Breast epithelium (tissue), 4 donors: ENCODE data around the gene ARPC5L. TPM values are rescaled to one million over a fixed set of nuclear protein-coding genes. Genes with fewer than 3 reads are reported as not detected.
A peak's percentile ranks its signal among the peaks of the same experiment; 100 is the strongest.

Experiments
- DNase-seq, 2 donors: peaks; one replicate each; pipeline ENCODE4 v3.0.0-alpha.2; 2019; ENCODE audit warnings: low spot score in 2 of 2
- H3K27ac ChIP-seq, 2 donors: fragments of 200-600 bp; sonication (generic) in 1 of 2; one replicate each; pipeline ENCODE4 v1.5.1; 2016 to 2019; ENCODE audit warnings: mild to moderate bottlenecking in 1 of 2
- H3K27me3 ChIP-seq, 2 donors: fragments of 200-600 bp; sonication (generic) in 1 of 2; one replicate each; pipeline versions ENCODE4 v1.5.1 to v1.6.0; 2017 to 2019; ENCODE audit warnings: control low read depth in 1 of 2, mild to moderate bottlenecking in 1 of 2
- H3K36me3 ChIP-seq: fragments of 200-600 bp; one replicate; pipeline ENCODE4 v1.5.1; 2019
- H3K4me1 ChIP-seq, 2 donors: fragments of 200-600 bp; sonication (generic); one replicate each; pipeline ENCODE4 v1.5.1; 2016 to 2019; ENCODE audit warnings: control low read depth in 1 of 2
- H3K4me3 ChIP-seq, 3 donors: fragments of 200-600 bp; sonication (generic); 1 replicate in 2 of 3; 2 replicates in 1 of 3; pipeline ENCODE4 v1.5.1; 2016 to 2019; ENCODE audit warnings: mild to moderate bottlenecking in 3 of 3, moderate library complexity in 2 of 3
- H3K9me3 ChIP-seq, 2 donors: fragments of 200-600 bp; sonication (generic) in 1 of 2; one replicate each; pipeline ENCODE4 v1.5.1; 2016 to 2019; ENCODE audit warnings: control low read depth in 1 of 2
- POLR2A ChIP-seq: fragments of 450-650 bp; IDR thresholded peaks from one replicate; pipeline ENCODE4 v1.6.1; 2016; ENCODE audit warnings: antibody characterized with exemption, mild to moderate bottlenecking, moderate library complexity
- POLR2AphosphoS5 ChIP-seq, 3 donors: sonication (generic); formaldehyde crosslinking; IDR thresholded peaks; one replicate each; pipeline ENCODE4 v1.6.1; 2017; ENCODE audit warnings: antibody characterized with exemption in 3 of 3
- intact Hi-C: fragments of 100-400 bp; cut with DNase I; formaldehyde crosslinking; loops from one replicate; pipeline ENCODE4 v1.15.1; 2023; ENCODE audit warnings: low total_unique reads
- total RNA-seq, 3 donors: library from RNA; depleted of rRNA; stranded (reverse); fragments of >200 nt; gene quantifications; one replicate each; pipeline ENCODE4 v1.1.0, GENCODE V29; 2016
- TF ChIP-seq, protein P1 (sequence below), 3 donors: fragments of 450-650 bp; IDR thresholded peaks; one replicate each; pipeline ENCODE4 v1.5.1; 2016 to 2017; ENCODE audit warnings: antibody characterized with exemption in 3 of 3, mild to moderate bottlenecking in 3 of 3, moderate library complexity in 3 of 3

Gene ARPC5L
- total RNA-seq, 3 donors from 2014 or later = 12.5 to 25.6 (median 22.0) TPM

DNA sequence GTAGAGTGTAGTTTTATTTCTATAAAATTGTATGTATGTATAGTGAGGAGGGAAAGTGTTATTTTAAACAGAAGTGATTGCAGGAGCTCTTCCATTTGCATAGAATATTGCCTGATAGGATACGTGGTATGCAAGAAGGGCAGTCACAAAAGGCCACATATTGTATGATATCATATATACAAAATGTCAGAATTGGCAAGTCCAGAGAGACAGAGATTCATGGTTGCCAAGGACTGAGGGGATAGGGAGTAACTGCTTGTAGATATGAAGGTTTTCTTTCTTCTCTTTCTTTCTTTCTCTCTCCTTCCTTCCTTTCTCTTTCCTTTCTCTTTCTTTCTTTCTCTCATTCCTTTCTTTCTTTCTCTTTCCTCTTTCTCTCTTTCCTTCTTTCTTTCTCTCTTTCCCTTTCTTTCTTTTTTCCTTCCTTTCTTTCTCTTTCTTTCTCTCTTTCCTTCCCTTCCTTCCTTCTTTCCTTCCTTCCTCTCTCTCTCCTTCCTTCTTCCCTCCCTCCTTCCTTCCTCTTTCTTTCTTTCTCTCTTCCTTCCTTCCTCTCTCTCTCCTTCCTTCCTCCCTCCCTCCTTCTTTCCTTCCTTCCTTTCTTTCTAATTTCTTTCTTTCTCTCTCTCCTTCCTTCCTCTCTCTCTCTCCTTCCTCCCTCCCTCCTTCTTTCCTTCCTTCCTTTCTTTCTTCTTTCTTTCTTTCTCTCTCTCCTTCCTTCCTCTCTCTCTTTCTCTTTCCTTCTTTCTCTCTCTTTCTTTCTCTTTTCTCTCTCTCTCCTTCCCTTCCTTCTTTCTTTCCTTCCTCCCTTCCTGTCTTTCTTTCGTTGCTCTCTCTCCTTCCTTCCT, 33.2 kb upstream of the ARPC5L start:
- H3K4me3 ChIP-seq = no peak overlapping the region
- no peaks in the 10 kb centered on the region for H3K36me3 ChIP-seq
- intact Hi-C loops = no loop called here
- H3K27me3 ChIP-seq = no peaks in the 10 kb centered on the region
- H3K4me1 ChIP-seq = no peaks in the 10 kb centered on the region
- no peaks in the 10 kb centered on the region for H3K9me3 ChIP-seq
- no peak for DNase-seq
- TF ChIP-seq POLR2A = no peak
- TF ChIP-seq, protein P1, sequence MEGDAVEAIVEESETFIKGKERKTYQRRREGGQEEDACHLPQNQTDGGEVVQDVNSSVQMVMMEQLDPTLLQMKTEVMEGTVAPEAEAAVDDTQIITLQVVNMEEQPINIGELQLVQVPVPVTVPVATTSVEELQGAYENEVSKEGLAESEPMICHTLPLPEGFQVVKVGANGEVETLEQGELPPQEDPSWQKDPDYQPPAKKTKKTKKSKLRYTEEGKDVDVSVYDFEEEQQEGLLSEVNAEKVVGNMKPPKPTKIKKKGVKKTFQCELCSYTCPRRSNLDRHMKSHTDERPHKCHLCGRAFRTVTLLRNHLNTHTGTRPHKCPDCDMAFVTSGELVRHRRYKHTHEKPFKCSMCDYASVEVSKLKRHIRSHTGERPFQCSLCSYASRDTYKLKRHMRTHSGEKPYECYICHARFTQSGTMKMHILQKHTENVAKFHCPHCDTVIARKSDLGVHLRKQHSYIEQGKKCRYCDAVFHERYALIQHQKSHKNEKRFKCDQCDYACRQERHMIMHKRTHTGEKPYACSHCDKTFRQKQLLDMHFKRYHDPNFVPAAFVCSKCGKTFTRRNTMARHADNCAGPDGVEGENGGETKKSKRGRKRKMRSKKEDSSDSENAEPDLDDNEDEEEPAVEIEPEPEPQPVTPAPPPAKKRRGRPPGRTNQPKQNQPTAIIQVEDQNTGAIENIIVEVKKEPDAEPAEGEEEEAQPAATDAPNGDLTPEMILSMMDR (IDR thresholded peaks at IDR 0.05) = no peak
- TF ChIP-seq POLR2AphosphoS5 (IDR thresholded peaks at IDR 0.05) = no peak
- no peak overlapping the region for H3K27ac ChIP-seq

DNA sequence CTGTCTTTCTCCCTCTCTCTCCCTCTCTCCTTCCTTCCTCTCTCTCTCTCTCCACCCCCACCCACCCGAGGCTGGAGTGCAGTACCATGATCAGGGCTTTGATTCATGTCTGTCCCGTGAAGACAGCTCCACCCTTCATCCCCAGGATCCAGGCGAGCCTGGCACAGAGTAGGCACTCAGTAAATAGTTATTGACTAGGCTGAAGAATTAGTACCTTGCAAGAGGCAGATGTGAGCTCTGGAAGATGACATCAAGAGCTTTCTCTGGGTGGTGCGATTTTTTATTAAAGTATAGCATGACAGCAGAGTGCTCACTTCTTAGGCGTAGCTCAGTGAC, 32.6 kb upstream of the ARPC5L start:
- no peaks in the 10 kb centered on the region for H3K36me3 ChIP-seq
- intact Hi-C loops = no loop called here
- H3K27ac ChIP-seq = no peak overlapping the region
- no peaks in the 10 kb centered on the region for H3K4me1 ChIP-seq
- DNase-seq = no peak
- no peaks in the 10 kb centered on the region for H3K9me3 ChIP-seq
- no peaks in the 10 kb centered on the region for H3K27me3 ChIP-seq
- TF ChIP-seq, protein P1 (IDR thresholded peaks at IDR 0.05) = no peak
- no peak for TF ChIP-seq POLR2AphosphoS5 (IDR thresholded peaks at IDR 0.05)
- TF ChIP-seq POLR2A = no peak
- H3K4me3 ChIP-seq = no peak overlapping the region

DNA sequence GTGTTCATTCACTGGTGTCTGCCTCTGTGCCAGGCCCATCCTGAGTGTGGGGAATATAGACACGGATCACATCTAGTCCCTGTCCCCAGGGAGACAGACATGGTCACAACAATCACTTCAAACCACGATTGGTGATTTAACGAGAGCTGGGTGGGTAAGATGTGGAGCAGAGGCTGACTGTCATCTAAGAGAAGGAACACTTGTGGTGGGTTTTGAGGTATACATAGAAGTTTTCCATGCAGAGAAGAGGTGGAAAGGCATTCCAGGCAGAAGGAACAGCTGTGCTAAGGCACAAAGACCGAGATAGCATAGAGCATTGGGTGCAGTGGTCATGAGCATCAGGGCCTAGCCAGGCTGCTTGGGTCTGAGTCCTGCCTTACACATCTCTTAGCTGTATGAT, 31.3 kb upstream of the ARPC5L start:
- H3K27ac ChIP-seq = no peak overlapping the region
- H3K27me3 ChIP-seq = no peaks in the 10 kb centered on the region
- H3K36me3 ChIP-seq = no peaks in the 10 kb centered on the region
- H3K4me1 ChIP-seq = peaks cover 0 to 4% of the 10 kb centered on the region in 2 donors
- intact Hi-C loops = no loop called here
- no peaks in the 10 kb centered on the region for H3K9me3 ChIP-seq
- H3K4me3 ChIP-seq = no peak overlapping the region
- no peak for DNase-seq
- TF ChIP-seq POLR2AphosphoS5 (IDR thresholded peaks at IDR 0.05) = no peak
- no peak for TF ChIP-seq POLR2A
- TF ChIP-seq, protein P1 (IDR thresholded peaks at IDR 0.05) = no peak

DNA sequence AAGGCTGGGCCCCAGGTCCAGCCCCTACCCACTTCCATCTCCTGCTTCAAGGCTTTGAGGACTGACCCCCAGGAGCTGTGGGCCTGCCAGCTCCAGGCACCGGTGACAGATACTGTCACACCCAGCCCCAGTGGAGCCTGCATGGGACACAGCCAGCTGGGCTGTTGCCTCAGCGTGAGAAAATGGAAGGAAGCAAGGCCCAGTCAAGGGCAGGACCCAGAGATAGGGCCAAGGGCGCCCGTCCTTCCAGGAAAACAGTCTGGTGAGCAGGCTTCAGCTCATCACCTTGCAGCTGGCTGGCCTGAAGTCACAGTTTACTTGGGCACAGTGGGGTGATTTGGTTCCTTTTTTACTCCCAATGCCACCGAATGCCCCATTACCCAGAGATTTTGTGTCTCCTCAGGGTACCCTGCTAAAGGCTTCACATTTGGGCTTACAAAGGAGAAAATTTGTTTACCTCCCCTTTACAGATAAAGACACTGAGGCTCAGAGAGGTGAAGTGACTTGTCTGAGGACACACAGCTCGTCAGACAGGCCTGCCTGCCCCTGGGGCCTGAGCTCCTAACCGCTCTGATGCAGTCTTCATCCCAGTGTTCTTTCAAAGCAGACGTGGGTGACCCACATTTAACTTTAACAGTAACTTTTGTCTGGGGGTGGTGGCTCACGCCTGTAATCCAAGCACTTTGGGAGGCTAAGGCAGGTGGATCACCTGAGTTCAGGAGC, 30.1 kb upstream of the ARPC5L start:
- H3K27ac ChIP-seq = peak overlapping the region; percentile 78 to 84
- no peak overlapping the region for H3K4me3 ChIP-seq
- intact Hi-C loops = no loop called here
- H3K36me3 ChIP-seq = no peaks in the 10 kb centered on the region
- peaks cover 0 to 4% of the 10 kb centered on the region in 2 donors for H3K4me1 ChIP-seq
- no peaks in the 10 kb centered on the region for H3K27me3 ChIP-seq
- DNase-seq = no peak
- H3K9me3 ChIP-seq = no peaks in the 10 kb centered on the region
- no peak for TF ChIP-seq POLR2AphosphoS5 (IDR thresholded peaks at IDR 0.05)
- TF ChIP-seq POLR2A = no peak
- TF ChIP-seq, protein P1 (IDR thresholded peaks at IDR 0.05) = no peak

DNA sequence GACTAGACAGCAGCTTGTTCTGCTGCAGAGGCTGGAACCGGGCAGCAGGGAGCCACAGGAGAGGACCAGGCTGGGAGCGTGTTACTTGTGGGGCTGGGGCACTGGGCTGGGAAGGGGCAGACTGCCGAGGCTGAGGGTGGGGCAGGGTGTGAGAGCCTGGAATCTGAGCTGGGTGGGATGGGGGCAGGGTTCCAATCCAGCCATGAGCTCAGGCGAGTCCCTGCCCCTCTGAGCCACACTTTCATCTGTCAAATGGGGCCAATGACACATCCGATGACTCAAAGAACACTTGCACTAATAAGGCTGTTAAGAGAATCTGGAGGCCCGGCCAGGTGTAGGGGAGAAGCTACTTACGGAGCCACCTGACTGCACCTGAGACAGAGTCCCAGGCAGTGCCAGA, 27.3 kb upstream of the ARPC5L start:
- no peaks in the 10 kb centered on the region for H3K36me3 ChIP-seq
- peak overlapping the region; percentile 43 to 71 for H3K27ac ChIP-seq
- H3K4me3 ChIP-seq = no peak overlapping the region
- no peak for DNase-seq
- H3K27me3 ChIP-seq = no peaks in the 10 kb centered on the region
- TF ChIP-seq, protein P1 (IDR thresholded peaks at IDR 0.05) = no peak
- TF ChIP-seq POLR2AphosphoS5 (IDR thresholded peaks at IDR 0.05) = no peak
- H3K4me1 ChIP-seq = peaks cover 0 to 4% of the 10 kb centered on the region in 2 donors
- H3K9me3 ChIP-seq = no peaks in the 10 kb centered on the region
- intact Hi-C loops = no loop called here
